ENCODE results near the gene ISOC2.

The ISOC2 gene

GRCh38 chr19:55435020-55435419 lies 26.4 kb downstream of the ISOC2 start:
- Histone ChIP-seq H3K4me3 (ENCODE audit: insufficient read depth, low read length, poor library complexity, severe bottlenecking) (no peak overlapping the region), H3K27me3 (ENCODE audit: low read length) (no peaks in the 10 kb centered on the region), H3K27ac (ENCODE audit: low read depth, low read length) (no peak overlapping the region), H3K9me2 (replicated peaks; ENCODE audit: insufficient read depth, low read length) (no peaks in the 10 kb centered on the region), H3K79me2 (ENCODE audit: insufficient read depth, low read length) (no peaks in the 10 kb centered on the region), H2AFZ (ENCODE audit: low read depth, low read length, severe bottlenecking) (no peak overlapping the region), H3K4me2 (ENCODE audit: low read depth, low read length, poor library complexity, severe bottlenecking) (no peak overlapping the region), H3K9me3 (ENCODE audit: insufficient read depth, low read length) (no peaks in the 10 kb centered on the region), H3F3A (ENCODE audit: insufficient read depth) (no peaks in the 10 kb centered on the region), H3K9ac (ENCODE audit: low read length) (no peak overlapping the region), H3K36me3 (ENCODE audit: low read length) (no peaks in the 10 kb centered on the region), H4K20me1 (ENCODE audit: low read depth, low read length) (no peaks in the 10 kb centered on the region)
- TF ChIP-seq EZH2phosphoT487 (conservative IDR thresholded peaks at IDR 0.05; ENCODE audit: low read length) (no peak), CTCF (IDR thresholded peaks at IDR 0.05; ENCODE audit: insufficient read depth, low read length, poor library complexity, severe bottlenecking) (no peak)

- H3K27ac ChIP-seq (ENCODE audit: low read depth, low read length): no peak overlapping the region
These were observed 27.0 kb downstream of the ISOC2 start for GRCh38 chr19:55434356-55434919.

GRCh38 chr19:55433292-55433691 lies 28.1 kb downstream of the ISOC2 start:
- no peak for TF ChIP-seq CTCF (IDR thresholded peaks at IDR 0.05; ENCODE audit: insufficient read depth, low read length, poor library complexity, severe bottlenecking)
- TF ChIP-seq EZH2phosphoT487 (conservative IDR thresholded peaks at IDR 0.05; ENCODE audit: low read length): no peak

More at GRCh38 chr19:55434356-55434919, 27.0 kb downstream of the ISOC2 start:
- no peaks in the 10 kb centered on the region for H3K9me3 ChIP-seq (ENCODE audit: insufficient read depth, low read length)
- H3K36me3 ChIP-seq (ENCODE audit: low read length): no peaks in the 10 kb centered on the region
- TF ChIP-seq CTCF (IDR thresholded peaks at IDR 0.05; ENCODE audit: insufficient read depth, low read length, poor library complexity, severe bottlenecking) (no peak), EZH2phosphoT487 (conservative IDR thresholded peaks at IDR 0.05; ENCODE audit: low read length) (no peak)
- no peaks in the 10 kb centered on the region for H3K79me2 ChIP-seq (ENCODE audit: insufficient read depth, low read length)
- no peaks in the 10 kb centered on the region for H4K20me1 ChIP-seq (ENCODE audit: low read depth, low read length)
- no peak overlapping the region for H3K4me3 ChIP-seq (ENCODE audit: insufficient read depth, low read length, poor library complexity, severe bottlenecking)
- no peaks in the 10 kb centered on the region for H3K9me2 ChIP-seq (replicated peaks; ENCODE audit: insufficient read depth, low read length)
- no peak overlapping the region for H2AFZ ChIP-seq (ENCODE audit: low read depth, low read length, severe bottlenecking)
- H3F3A ChIP-seq (ENCODE audit: insufficient read depth): no peaks in the 10 kb centered on the region
- H3K9ac ChIP-seq (ENCODE audit: low read length): no peak overlapping the region
- no peak overlapping the region for H3K4me2 ChIP-seq (ENCODE audit: low read depth, low read length, poor library complexity, severe bottlenecking)
- H3K27me3 ChIP-seq (ENCODE audit: low read length): no peaks in the 10 kb centered on the region

More at GRCh38 chr19:55433292-55433691, 28.1 kb downstream of the ISOC2 start:
- no peaks in the 10 kb centered on the region for H3K36me3 ChIP-seq (ENCODE audit: low read length)
- H4K20me1 ChIP-seq (ENCODE audit: low read depth, low read length): no peaks in the 10 kb centered on the region
- H3K4me3 ChIP-seq (ENCODE audit: insufficient read depth, low read length, poor library complexity, severe bottlenecking): no peak overlapping the region
- no peaks in the 10 kb centered on the region for H3F3A ChIP-seq (ENCODE audit: insufficient read depth)
- no peak overlapping the region for H2AFZ ChIP-seq (ENCODE audit: low read depth, low read length, severe bottlenecking)
- no peak overlapping the region for H3K27ac ChIP-seq (ENCODE audit: low read depth, low read length)
- no peaks in the 10 kb centered on the region for H3K27me3 ChIP-seq (ENCODE audit: low read length)
- no peak overlapping the region for H3K9ac ChIP-seq (ENCODE audit: low read length)
- no peaks in the 10 kb centered on the region for H3K9me3 ChIP-seq (ENCODE audit: insufficient read depth, low read length)
- no peaks in the 10 kb centered on the region for H3K9me2 ChIP-seq (replicated peaks; ENCODE audit: insufficient read depth, low read length)
- no peaks in the 10 kb centered on the region for H3K79me2 ChIP-seq (ENCODE audit: insufficient read depth, low read length)
- no peak overlapping the region for H3K4me2 ChIP-seq (ENCODE audit: low read depth, low read length, poor library complexity, severe bottlenecking)

All from SU-DHL-6 (cell line).